ENCODE results near the gene AGBL4. TPM values are rescaled to one million over a fixed set of nuclear protein-coding genes. Genes with fewer than 3 reads are reported as not detected.

The AGBL4 gene
- total RNA-seq, 1 donor from 2014 or later = 0.39 TPM

GRCh38 chr1:49351768-49352167 is 672.0 kb downstream of the AGBL4 start:
- Mint-ChIP-seq H3K27ac (no peak overlapping the region), H3K4me1 (ENCODE audit: unreplicated experiment) (no peaks in the 10 kb centered on the region), H3K4me3 (no peak overlapping the region), H3K9me3 (peaks cover 6% of the 10 kb centered on the region), H3K27me3 (no peaks in the 10 kb centered on the region), H3K36me3 (no peaks in the 10 kb centered on the region)
- no peak for DNase-seq (ENCODE audit: extremely low spot score, unreplicated experiment)
- TF ChIP-seq CTCF (conservative IDR thresholded peaks at IDR 0.05) = no peak

- Mint-ChIP-seq H3K4me1 (ENCODE audit: unreplicated experiment) (no peaks in the 10 kb centered on the region), H3K27me3 (no peaks in the 10 kb centered on the region), H3K9me3 (peaks cover 6% of the 10 kb centered on the region), H3K36me3 (no peaks in the 10 kb centered on the region), H3K27ac (no peak overlapping the region), H3K4me3 (no peak overlapping the region)
- DNase-seq (ENCODE audit: extremely low spot score, unreplicated experiment) = no peak
- no peak for TF ChIP-seq CTCF (conservative IDR thresholded peaks at IDR 0.05)
These were observed 676.9 kb downstream of the AGBL4 start for GRCh38 chr1:49346767-49347349.

- Mint-ChIP-seq H3K27ac (no peak overlapping the region), H3K27me3 (no peaks in the 10 kb centered on the region), H3K4me3 (no peak overlapping the region), H3K36me3 (no peaks in the 10 kb centered on the region), H3K4me1 (ENCODE audit: unreplicated experiment) (no peaks in the 10 kb centered on the region), H3K9me3 (peaks cover 3% of the 10 kb centered on the region)
- DNase-seq (ENCODE audit: extremely low spot score, unreplicated experiment) = no peak
- no peak for TF ChIP-seq CTCF (conservative IDR thresholded peaks at IDR 0.05)
These were observed 683.2 kb downstream of the AGBL4 start for GRCh38 chr1:49340576-49340975.

- Mint-ChIP-seq H3K4me1 (ENCODE audit: unreplicated experiment) (no peaks in the 10 kb centered on the region), H3K36me3 (no peaks in the 10 kb centered on the region), H3K9me3 (peaks cover 3% of the 10 kb centered on the region), H3K27me3 (no peaks in the 10 kb centered on the region), H3K4me3 (no peak overlapping the region), H3K27ac (no peak overlapping the region)
- no peak for DNase-seq (ENCODE audit: extremely low spot score, unreplicated experiment)
- TF ChIP-seq CTCF (conservative IDR thresholded peaks at IDR 0.05) = no peak
These were observed 684.7 kb downstream of the AGBL4 start for GRCh38 chr1:49339043-49339442.

GRCh38 chr1:49337251-49337650 is 686.5 kb downstream of the AGBL4 start:
- Mint-ChIP-seq H3K27me3 (no peaks in the 10 kb centered on the region), H3K27ac (no peak overlapping the region), H3K9me3 (peaks cover 3% of the 10 kb centered on the region), H3K36me3 (no peaks in the 10 kb centered on the region), H3K4me3 (no peak overlapping the region), H3K4me1 (ENCODE audit: unreplicated experiment) (no peaks in the 10 kb centered on the region)
- no peak for DNase-seq (ENCODE audit: extremely low spot score, unreplicated experiment)
- no peak for TF ChIP-seq CTCF (conservative IDR thresholded peaks at IDR 0.05)

- H3K4me3 Mint-ChIP-seq = no peak overlapping the region
- no peaks in the 10 kb centered on the region for H3K4me1 Mint-ChIP-seq (ENCODE audit: unreplicated experiment)
- DNase-seq (ENCODE audit: extremely low spot score, unreplicated experiment) = no peak
- no peaks in the 10 kb centered on the region for H3K27me3 Mint-ChIP-seq
- H3K27ac Mint-ChIP-seq = no peak overlapping the region
- no peaks in the 10 kb centered on the region for H3K9me3 Mint-ChIP-seq
- no peak for TF ChIP-seq CTCF (conservative IDR thresholded peaks at IDR 0.05)
- no peaks in the 10 kb centered on the region for H3K36me3 Mint-ChIP-seq
These were observed 689.8 kb downstream of the AGBL4 start for GRCh38 chr1:49333906-49334305.
